ENCODE results near the gene ING4. TPM values are rescaled to one million over a fixed set of nuclear protein-coding genes. Genes with fewer than 3 reads are reported as not detected.

ING4 gene
- total RNA-seq, 1 experiment from 2014 or later, result 15.2 TPM

DNA sequence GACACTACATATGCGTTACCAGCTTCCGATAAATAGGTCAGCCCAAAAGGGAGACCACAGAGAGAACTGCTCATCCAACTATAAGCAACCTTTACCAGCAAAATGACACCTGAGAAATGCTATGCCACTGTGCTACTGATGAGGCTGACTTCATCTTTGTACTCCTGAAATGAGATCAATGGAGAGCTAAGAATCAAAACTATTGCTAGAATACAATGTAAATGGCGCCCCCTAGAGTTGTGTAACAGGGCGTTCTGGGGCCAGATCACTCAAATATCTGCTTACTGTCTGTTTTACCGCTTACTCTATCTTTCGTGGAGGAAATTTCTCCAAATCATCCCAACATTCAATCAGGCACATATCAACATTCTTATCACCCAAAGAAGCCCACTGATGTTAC is 21.7 kb upstream of the ING4 start:
- Mint-ChIP-seq H3K27ac (ENCODE audit: low read depth, unreplicated experiment) (no peak overlapping the region), H3K27me3 (ENCODE audit: insufficient read depth, unreplicated experiment) (no peaks in the 10 kb centered on the region), H3K4me1 (ENCODE audit: insufficient read depth, unreplicated experiment) (peaks cover 30% of the 10 kb centered on the region), H3K4me3 (ENCODE audit: unreplicated experiment) (no peak overlapping the region), H3K9me3 (ENCODE audit: unreplicated experiment) (no peaks in the 10 kb centered on the region), H3K36me3 (ENCODE audit: insufficient read depth, unreplicated experiment) (peaks cover 56% of the 10 kb centered on the region)
- TF ChIP-seq, protein P1, sequence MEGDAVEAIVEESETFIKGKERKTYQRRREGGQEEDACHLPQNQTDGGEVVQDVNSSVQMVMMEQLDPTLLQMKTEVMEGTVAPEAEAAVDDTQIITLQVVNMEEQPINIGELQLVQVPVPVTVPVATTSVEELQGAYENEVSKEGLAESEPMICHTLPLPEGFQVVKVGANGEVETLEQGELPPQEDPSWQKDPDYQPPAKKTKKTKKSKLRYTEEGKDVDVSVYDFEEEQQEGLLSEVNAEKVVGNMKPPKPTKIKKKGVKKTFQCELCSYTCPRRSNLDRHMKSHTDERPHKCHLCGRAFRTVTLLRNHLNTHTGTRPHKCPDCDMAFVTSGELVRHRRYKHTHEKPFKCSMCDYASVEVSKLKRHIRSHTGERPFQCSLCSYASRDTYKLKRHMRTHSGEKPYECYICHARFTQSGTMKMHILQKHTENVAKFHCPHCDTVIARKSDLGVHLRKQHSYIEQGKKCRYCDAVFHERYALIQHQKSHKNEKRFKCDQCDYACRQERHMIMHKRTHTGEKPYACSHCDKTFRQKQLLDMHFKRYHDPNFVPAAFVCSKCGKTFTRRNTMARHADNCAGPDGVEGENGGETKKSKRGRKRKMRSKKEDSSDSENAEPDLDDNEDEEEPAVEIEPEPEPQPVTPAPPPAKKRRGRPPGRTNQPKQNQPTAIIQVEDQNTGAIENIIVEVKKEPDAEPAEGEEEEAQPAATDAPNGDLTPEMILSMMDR (IDR thresholded peaks at IDR 0.05; ENCODE audit: unreplicated experiment), result peak; percentile 59
- intact Hi-C loops (cut with micrococcal nuclease), result no loop called here
- ChIA-PET POLR2A (interaction anchor here (0.6 to 0.9 kb wide), 3 partner anchors 40 to 109 kb away, joined by 3 read pairs; partner anchors contain the start of gene COPS7A), CTCF (interaction anchor here (0.6 to 1.9 kb wide), 11 partner anchors 9 to 81 kb away, joined by 3 to 10 read pairs (median 4); no protein-coding TSS in a partner anchor)
- peak; percentile 51 for DNase-seq (ENCODE audit: unreplicated experiment)
- no TSS peak for BruUV-seq (replicated peaks)

DNA sequence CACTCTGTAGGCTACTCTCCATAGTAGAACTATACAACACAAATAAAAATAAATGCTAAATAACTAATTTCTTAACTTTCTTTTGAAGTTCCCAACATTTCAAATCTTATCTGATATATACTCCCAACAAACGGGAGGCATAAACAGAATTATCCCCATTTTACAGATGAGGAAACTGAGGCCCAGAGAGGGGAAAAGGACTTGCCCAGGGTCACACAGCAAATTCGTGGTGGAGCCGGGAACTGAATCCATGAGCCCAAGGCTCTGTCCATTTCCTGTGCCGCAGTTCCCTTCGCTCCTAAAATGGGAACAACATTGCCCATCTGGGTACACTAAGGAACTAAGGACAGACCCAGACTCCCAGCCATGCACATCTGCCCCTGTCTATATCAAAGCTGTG is 14.0 kb upstream of the ING4 start:
- CTCF ChIA-PET, result interaction anchor here (1.5 kb wide), 1 partner anchor 9 kb away, joined by 3 read pairs; no protein-coding TSS in a partner anchor
- Mint-ChIP-seq H3K27ac (ENCODE audit: low read depth, unreplicated experiment) (no peak overlapping the region), H3K4me1 (ENCODE audit: insufficient read depth, unreplicated experiment) (no peaks in the 10 kb centered on the region), H3K4me3 (ENCODE audit: unreplicated experiment) (no peak overlapping the region), H3K9me3 (ENCODE audit: unreplicated experiment) (no peaks in the 10 kb centered on the region), H3K36me3 (ENCODE audit: insufficient read depth, unreplicated experiment) (peaks cover 84% of the 10 kb centered on the region), H3K27me3 (ENCODE audit: insufficient read depth, unreplicated experiment) (no peaks in the 10 kb centered on the region)
- BruUV-seq (replicated peaks), result no TSS peak
- intact Hi-C loops (cut with micrococcal nuclease), result no loop called here
- POLR2A ChIA-PET, result interaction anchor here (1.4 kb wide), 1 partner anchor 12 kb away, joined by 4 read pairs; the partner anchor contains the start of gene ZNF384
- TF ChIP-seq, protein P1 (IDR thresholded peaks at IDR 0.05; ENCODE audit: unreplicated experiment), result no peak
- DNase-seq (ENCODE audit: unreplicated experiment), result no peak

DNA sequence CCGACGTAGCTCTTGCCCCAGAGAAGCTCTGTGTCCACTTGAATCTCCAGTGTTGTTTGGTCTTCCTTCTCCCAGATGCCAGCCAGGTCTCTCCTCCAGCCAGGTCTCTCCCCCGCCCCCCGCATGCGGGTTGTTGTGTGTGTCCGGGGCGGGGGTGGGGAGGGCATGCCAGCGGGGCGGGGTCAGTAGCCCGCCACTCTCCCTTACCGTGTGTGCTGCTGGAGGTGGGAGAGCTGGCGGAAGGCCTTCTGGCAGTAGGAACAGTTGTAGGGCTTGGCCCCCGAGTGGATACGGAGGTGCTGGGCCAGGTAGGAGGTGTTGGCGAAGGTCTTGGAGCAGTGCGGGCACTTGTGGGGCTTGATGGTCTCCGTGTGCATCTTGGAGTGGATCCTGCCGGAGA is 9.2 kb upstream of the ING4 start:
- TF ChIP-seq, protein P1 (IDR thresholded peaks at IDR 0.05; ENCODE audit: unreplicated experiment), result no peak
- ChIA-PET CTCF (interaction anchor here (0.6 to 0.8 kb wide), 3 partner anchors 17 to 200 kb away, joined by 3 read pairs; partner anchors contain the start of gene ZNF384), POLR2A (no interaction called here)
- Mint-ChIP-seq H3K36me3 (ENCODE audit: insufficient read depth, unreplicated experiment) (peaks cover 97% of the 10 kb centered on the region), H3K27ac (ENCODE audit: low read depth, unreplicated experiment) (no peak overlapping the region), H3K4me3 (ENCODE audit: unreplicated experiment) (no peak overlapping the region), H3K9me3 (ENCODE audit: unreplicated experiment) (no peaks in the 10 kb centered on the region), H3K4me1 (ENCODE audit: insufficient read depth, unreplicated experiment) (no peaks in the 10 kb centered on the region), H3K27me3 (ENCODE audit: insufficient read depth, unreplicated experiment) (no peaks in the 10 kb centered on the region)
- no TSS peak for BruUV-seq (replicated peaks)
- intact Hi-C loops (cut with micrococcal nuclease), result no loop called here
- no peak for DNase-seq (ENCODE audit: unreplicated experiment)

DNA sequence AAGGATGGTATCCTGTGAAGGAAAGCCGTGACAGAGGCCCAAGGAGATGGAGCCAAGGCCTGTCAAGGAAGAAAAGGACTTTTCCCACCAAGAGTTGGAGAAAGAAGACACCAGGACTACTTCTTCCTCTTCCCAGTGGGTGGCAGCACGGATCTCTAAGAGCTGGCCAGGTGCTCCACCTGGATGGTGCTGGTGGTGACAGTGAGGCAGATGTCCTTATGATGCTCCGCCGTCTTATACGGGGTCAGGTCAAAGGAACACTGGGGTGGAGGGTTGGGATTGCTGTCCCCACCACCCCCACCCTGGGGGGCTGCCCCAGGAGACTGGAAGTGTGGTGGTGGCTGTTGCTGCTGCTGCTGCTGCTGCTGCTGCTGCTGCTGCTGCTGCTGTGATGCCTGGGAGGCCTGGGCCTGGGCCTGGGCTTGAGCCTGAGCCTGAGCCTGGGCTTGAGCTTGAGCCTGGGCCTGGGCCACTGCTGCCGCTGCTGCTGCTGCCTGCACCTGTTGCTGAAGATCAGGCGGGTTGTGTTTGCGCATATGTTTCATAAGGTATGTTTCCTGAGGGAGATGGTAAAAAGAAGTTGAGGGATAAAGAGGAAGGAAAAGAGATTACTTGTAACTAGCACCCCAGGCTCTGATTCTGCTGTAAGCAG is 4.8 kb upstream of the ING4 start:
- no TSS peak for BruUV-seq (replicated peaks)
- no peaks in the 10 kb centered on the region for H3K9me3 Mint-ChIP-seq (ENCODE audit: unreplicated experiment)
- CTCF ChIA-PET, result interaction anchor here (0.5 to 3.0 kb wide), 9 partner anchors 11 to 205 kb away, joined by 3 to 10 read pairs (median 4); partner anchors contain the start of gene ZNF384
- DNase-seq (ENCODE audit: unreplicated experiment), result peak; percentile 34
- no peaks in the 10 kb centered on the region for H3K4me1 Mint-ChIP-seq (ENCODE audit: insufficient read depth, unreplicated experiment)
- H3K27me3 Mint-ChIP-seq (ENCODE audit: insufficient read depth, unreplicated experiment), result no peaks in the 10 kb centered on the region
- no peak overlapping the region for H3K4me3 Mint-ChIP-seq (ENCODE audit: unreplicated experiment)
- TF ChIP-seq, protein P1 (IDR thresholded peaks at IDR 0.05; ENCODE audit: unreplicated experiment), result no peak
- POLR2A ChIA-PET, result interaction anchor here (1.3 kb wide), 1 partner anchor 22 kb away, joined by 3 read pairs; the partner anchor contains the start of gene ZNF384
- H3K36me3 Mint-ChIP-seq (ENCODE audit: insufficient read depth, unreplicated experiment), result peaks cover 65% of the 10 kb centered on the region
- intact Hi-C loops (cut with micrococcal nuclease), result no loop called here
- H3K27ac Mint-ChIP-seq (ENCODE audit: low read depth, unreplicated experiment), result no peak overlapping the region
